Upper lobe of left lung (tissue), 4 donors: ENCODE measurements around the gene NSMF.
A peak's percentile ranks its signal among the peaks of the same experiment; 100 is the strongest.

Experiments used
- POLR2A ChIP-seq, 4 donors: fragments of 450-650 bp; IDR thresholded peaks; one replicate each; pipeline ENCODE4 v1.5.1; 2016 to 2017; ENCODE audit warnings: antibody characterized with exemption in 4 of 4, mild to moderate bottlenecking in 2 of 4
- POLR2AphosphoS5 ChIP-seq, 2 donors: sonication (generic); formaldehyde crosslinking; IDR thresholded peaks; one replicate each; pipeline ENCODE4 v1.5.1; 2017; ENCODE audit warnings: antibody characterized with exemption in 2 of 2
- TF ChIP-seq, protein P1 (sequence below), 6 experiments: fragments of 450-650 bp in 4 of 6; fragments of 200-600 bp in 2 of 6; sonication (generic) in 2 of 6; IDR thresholded peaks; one replicate each; pipeline ENCODE4 v1.5.1; 2016 to 2019; ENCODE audit warnings: antibody characterized with exemption in 6 of 6

DNA sequence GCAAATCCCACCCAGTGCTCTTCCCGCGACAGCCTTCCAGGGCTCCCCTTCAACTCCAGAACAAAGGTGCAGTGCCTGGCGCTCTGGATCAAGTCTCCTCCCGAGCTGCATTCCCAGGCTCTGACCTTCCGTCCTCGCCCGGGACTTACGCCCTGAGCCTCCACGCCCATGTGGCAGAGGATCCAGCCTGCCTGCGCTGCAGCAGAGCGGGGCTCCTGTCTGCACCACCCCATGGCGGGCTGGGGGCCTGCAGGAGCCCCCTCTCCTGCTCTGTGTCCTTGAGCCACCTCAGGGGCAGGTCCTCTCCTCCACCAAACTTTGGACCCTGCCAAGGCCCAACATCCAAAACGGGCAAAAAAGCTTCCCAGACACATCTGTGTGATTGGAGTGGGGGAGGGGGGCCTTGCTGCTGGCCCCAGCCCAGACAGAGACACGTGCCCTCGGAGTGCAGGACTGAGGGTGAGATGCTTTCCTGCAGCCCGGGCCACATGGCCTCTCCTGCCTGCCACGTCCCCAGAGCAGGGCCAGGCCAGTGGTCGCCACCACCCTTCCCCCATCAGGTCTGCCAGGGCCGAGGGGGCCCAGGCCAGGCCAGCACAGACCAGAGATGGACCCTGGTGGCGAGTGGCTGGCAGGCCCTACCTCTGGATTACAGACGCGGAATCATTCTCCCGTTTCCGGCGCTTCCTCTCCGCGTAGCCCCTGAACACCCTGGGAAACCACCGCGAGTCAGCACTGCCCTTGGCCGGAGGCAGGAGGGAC is 4.4 kb downstream of the NSMF start:
- TF ChIP-seq, protein P1, sequence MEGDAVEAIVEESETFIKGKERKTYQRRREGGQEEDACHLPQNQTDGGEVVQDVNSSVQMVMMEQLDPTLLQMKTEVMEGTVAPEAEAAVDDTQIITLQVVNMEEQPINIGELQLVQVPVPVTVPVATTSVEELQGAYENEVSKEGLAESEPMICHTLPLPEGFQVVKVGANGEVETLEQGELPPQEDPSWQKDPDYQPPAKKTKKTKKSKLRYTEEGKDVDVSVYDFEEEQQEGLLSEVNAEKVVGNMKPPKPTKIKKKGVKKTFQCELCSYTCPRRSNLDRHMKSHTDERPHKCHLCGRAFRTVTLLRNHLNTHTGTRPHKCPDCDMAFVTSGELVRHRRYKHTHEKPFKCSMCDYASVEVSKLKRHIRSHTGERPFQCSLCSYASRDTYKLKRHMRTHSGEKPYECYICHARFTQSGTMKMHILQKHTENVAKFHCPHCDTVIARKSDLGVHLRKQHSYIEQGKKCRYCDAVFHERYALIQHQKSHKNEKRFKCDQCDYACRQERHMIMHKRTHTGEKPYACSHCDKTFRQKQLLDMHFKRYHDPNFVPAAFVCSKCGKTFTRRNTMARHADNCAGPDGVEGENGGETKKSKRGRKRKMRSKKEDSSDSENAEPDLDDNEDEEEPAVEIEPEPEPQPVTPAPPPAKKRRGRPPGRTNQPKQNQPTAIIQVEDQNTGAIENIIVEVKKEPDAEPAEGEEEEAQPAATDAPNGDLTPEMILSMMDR (IDR thresholded peaks at IDR 0.05) = peak in 1 of 6 experiments; percentile 8
- TF ChIP-seq POLR2A (IDR thresholded peaks at IDR 0.05) = no peak
- TF ChIP-seq POLR2AphosphoS5 (IDR thresholded peaks at IDR 0.05) = no peak
